PC-9 (cell line): ENCODE measurements around the gene NEU4. TPM values are rescaled to one million over a fixed set of nuclear protein-coding genes. Genes with fewer than 3 reads are reported as not detected.

Experiments
- BruUV-seq: library from RNA; stranded (reverse); fragments of 400-500 nt; replicated peaks from 2 replicates; lab custom pipeline; 2021; lab: Mats Ljungman, UMichigan
- CTCF ChIA-PET: fragments of 300-600 bp; sonication (Branson Sonifier 250); formaldehyde crosslinking; loops from one replicate; lab custom pipeline; 2022; ENCODE audit warnings: antibody characterized with exemption; lab: Charles Lee
- POLR2A ChIA-PET: fragments of 300-600 bp; sonication (Branson Sonifier 250); formaldehyde crosslinking; loops from one replicate; lab custom pipeline; 2022; ENCODE audit warnings: antibody characterized with exemption; ENCODE audit not compliant: unreplicated experiment; lab: Charles Lee
- DNase-seq, 2 experiments: peaks; one replicate each; pipeline versions ENCODE4 v3.0.0 to v3.0.0-alpha.2; 2015 to 2022; ENCODE audit warnings: mixed read lengths in 1 of 2
- H2AFZ ChIP-seq: fragments of 200-600 bp; sonication (generic); 2 replicates; pipeline ENCODE4 v1.8.1; 2017; ENCODE audit warnings: antibody characterized with exemption
- H3F3A ChIP-seq: fragments of 200-600 bp; sonication (generic); 2 replicates; pipeline ENCODE4 v1.8.1; 2017; ENCODE audit warnings: antibody characterized with exemption, mild to moderate bottlenecking, low read depth; ENCODE audit not compliant: insufficient read depth
- H3K27ac ChIP-seq: fragments of 200-600 bp; sonication (generic); 2 replicates; pipeline ENCODE4 v1.6.1; 2016; ENCODE audit warnings: mixed run types
- H3K27me3 ChIP-seq: fragments of 200-600 bp; sonication (generic); 2 replicates; pipeline ENCODE4 v1.6.1; 2016; ENCODE audit warnings: low read depth, mixed run types; ENCODE audit not compliant: insufficient read depth
- H3K36me3 ChIP-seq: fragments of 200-600 bp; sonication (generic); 2 replicates; pipeline ENCODE4 v1.6.1; 2016; ENCODE audit warnings: low read depth, mixed run types
- H3K4me1 ChIP-seq: fragments of 200-600 bp; sonication (generic); replicated peaks from 2 replicates; pipeline ENCODE4 v1.6.1; 2016; ENCODE audit warnings: mixed run types; ENCODE audit not compliant: insufficient read depth
- H3K4me2 ChIP-seq: fragments of 200-600 bp; sonication (generic); 2 replicates; pipeline ENCODE4 v1.6.1; 2017; ENCODE audit warnings: mixed run types
- H3K4me3 ChIP-seq: fragments of 200-600 bp; sonication (generic); 2 replicates; pipeline ENCODE4 v1.6.1; 2016; ENCODE audit warnings: mixed run types
- H3K79me2 ChIP-seq: fragments of 200-600 bp; sonication (generic); 2 replicates; pipeline ENCODE4 v1.6.1; 2017; ENCODE audit warnings: low read depth, mixed run types
- H3K9me2 ChIP-seq: fragments of 200-600 bp; sonication (generic); 2 replicates; pipeline ENCODE4 v1.8.1; 2017; ENCODE audit warnings: mild to moderate bottlenecking; ENCODE audit not compliant: insufficient read depth
- H3K9me3 ChIP-seq: fragments of 200-600 bp; sonication (generic); 2 replicates; pipeline ENCODE4 v1.8.1; 2016; ENCODE audit warnings: low read depth; ENCODE audit not compliant: insufficient read depth
- H4K20me1 ChIP-seq: fragments of 200-600 bp; sonication (generic); 2 replicates; pipeline ENCODE4 v1.8.1; 2017; ENCODE audit not compliant: insufficient read depth
- CTCF ChIP-seq: fragments of 200-600 bp; sonication (generic); conservative IDR thresholded peaks from 2 replicates; pipeline ENCODE4 v1.6.1; 2017; ENCODE audit warnings: mixed run types, antibody characterized with exemption, mild to moderate bottlenecking, moderate library complexity
- EZH2 ChIP-seq: fragments of 200-600 bp; sonication (generic); IDR thresholded peaks from 2 replicates; pipeline ENCODE4 v1.8.0; 2017; ENCODE audit warnings: antibody characterized with exemption, low read depth
- intact Hi-C: fragments of 100-400 bp; cut with micrococcal nuclease; formaldehyde crosslinking; loops from one replicate; pipeline ENCODE4 v1.10.0; 2022; ENCODE audit not compliant: unreplicated experiment
- total RNA-seq: library from RNA; stranded (reverse); gene quantifications from 2 replicates; pipeline ENCODE4 v1.2.3, GENCODE V29; 2021

The NEU4 gene
- total RNA-seq, 1 experiment from 2014 or later = 0.92 TPM

- H3K4me2 ChIP-seq = no peak overlapping the region
- H2AFZ ChIP-seq = no peak overlapping the region
- H3F3A ChIP-seq = peaks cover 16% of the 10 kb centered on the region; the same call in 1 of the 2 replicates
- CTCF ChIA-PET = no interaction called here
- no peaks in the 10 kb centered on the region for H3K4me1 ChIP-seq
- H3K79me2 ChIP-seq = no peaks in the 10 kb centered on the region
- POLR2A ChIA-PET = no interaction called here
- no TSS peak for BruUV-seq
- no peak overlapping the region for H3K4me3 ChIP-seq
- no peaks in the 10 kb centered on the region for H3K9me2 ChIP-seq
- no peak for DNase-seq
- H4K20me1 ChIP-seq = no peaks in the 10 kb centered on the region
- no peaks in the 10 kb centered on the region for H3K36me3 ChIP-seq
- peaks cover 46% of the 10 kb centered on the region for H3K27me3 ChIP-seq
- no peaks in the 10 kb centered on the region for H3K9me3 ChIP-seq
- TF ChIP-seq EZH2 (no peak), CTCF (no peak)
- no peak overlapping the region for H3K27ac ChIP-seq
- intact Hi-C loops = no loop called here
Measured at GRCh38 chr2:241863536-241863954, 54.6 kb downstream of the NEU4 start.

- H3K4me3 ChIP-seq = no peak overlapping the region
- DNase-seq = no peak
- H3K9me2 ChIP-seq = no peaks in the 10 kb centered on the region
- peaks cover 23% of the 10 kb centered on the region; the same call in 1 of the 2 replicates for H3F3A ChIP-seq
- intact Hi-C loops = no loop called here
- CTCF ChIA-PET = no interaction called here
- H3K27me3 ChIP-seq = peaks cover 51% of the 10 kb centered on the region
- BruUV-seq = no TSS peak
- POLR2A ChIA-PET = no interaction called here
- H3K9me3 ChIP-seq = no peaks in the 10 kb centered on the region
- no peak overlapping the region for H2AFZ ChIP-seq
- no peak overlapping the region for H3K27ac ChIP-seq
- H4K20me1 ChIP-seq = no peaks in the 10 kb centered on the region
- no peaks in the 10 kb centered on the region for H3K36me3 ChIP-seq
- no peak overlapping the region for H3K4me2 ChIP-seq
- no peaks in the 10 kb centered on the region for H3K79me2 ChIP-seq
- no peaks in the 10 kb centered on the region for H3K4me1 ChIP-seq
- no peak for TF ChIP-seq EZH2
- no peak for TF ChIP-seq CTCF
Measured at GRCh38 chr2:241864168-241864849, 55.3 kb downstream of the NEU4 start.

GRCh38 chr2:241864850-241865213 is 55.8 kb downstream of the NEU4 start:
- Histone ChIP-seq H3K79me2 (no peaks in the 10 kb centered on the region), H3K36me3 (no peaks in the 10 kb centered on the region), H4K20me1 (no peaks in the 10 kb centered on the region), H3K4me2 (no peak overlapping the region), H3K27me3 (peaks cover 51% of the 10 kb centered on the region), H3K4me1 (no peaks in the 10 kb centered on the region), H3K27ac (no peak overlapping the region), H3K4me3 (no peak overlapping the region), H2AFZ (no peak overlapping the region), H3K9me3 (no peaks in the 10 kb centered on the region), H3F3A (peaks cover 25% of the 10 kb centered on the region; the same call in 1 of the 2 replicates), H3K9me2 (no peaks in the 10 kb centered on the region)
- TF ChIP-seq EZH2 = no peak
- TF ChIP-seq CTCF = no peak
- intact Hi-C loops = no loop called here
- ChIA-PET CTCF (no interaction called here), POLR2A (no interaction called here)
- no peak for DNase-seq
- BruUV-seq = no TSS peak
